Activated CD4-positive, CD25-positive, alpha-beta regulatory T cell treated with anti-CD3 and anti-CD28 coated beads, Interleukin-2, amount 50 U/mL, for 72 hours (primary cell): ENCODE results near the gene SPRED3.

ENCODE experiments used
- DNase-seq: peaks from one replicate; pipeline ENCODE4 v3.0.0; 2021

The SPRED3 gene

GRCh38 chr19:38374332-38375097 lies 14.0 kb upstream of the SPRED3 start, which contains the start of gene PSMD8:
Gene PSMD8 (plus strand): TSS chr19:38374571. CDS start chr19:38374602, 31 bp downstream.
- DNase-seq = peak; percentile 97

- DNase-seq = no peak
Measured at GRCh38 chr19:38375098-38375493, 13.4 kb upstream of the SPRED3 start.

- no peak for DNase-seq
Measured at GRCh38 chr19:38375748-38376147, 12.7 kb upstream of the SPRED3 start.

- DNase-seq = no peak
Measured at GRCh38 chr19:38376576-38376975, 11.9 kb upstream of the SPRED3 start.

GRCh38 chr19:38377052-38377451 lies 11.4 kb upstream of the SPRED3 start:
- no peak for DNase-seq

GRCh38 chr19:38378866-38379265 lies 9.6 kb upstream of the SPRED3 start:
- no peak for DNase-seq

- DNase-seq = no peak
Measured at GRCh38 chr19:38381138-38381537, 7.4 kb upstream of the SPRED3 start.

- no peak for DNase-seq
Measured at GRCh38 chr19:38383184-38383583, 5.3 kb upstream of the SPRED3 start.

- DNase-seq = no peak
Measured at GRCh38 chr19:38383743-38384142, 4.8 kb upstream of the SPRED3 start.

- DNase-seq = no peak
Measured at GRCh38 chr19:38384209-38385027, 4.1 kb upstream of the SPRED3 start.

- DNase-seq = no peak
Measured at GRCh38 chr19:38385057-38385803, 3.3 kb upstream of the SPRED3 start.

GRCh38 chr19:38385804-38386257 lies 2.7 kb upstream of the SPRED3 start:
- DNase-seq = no peak

- no peak for DNase-seq
Measured at GRCh38 chr19:38386300-38386970, 2.1 kb upstream of the SPRED3 start.

GRCh38 chr19:38386971-38387549 lies 1.4 kb upstream of the SPRED3 start:
- DNase-seq = no peak

- DNase-seq = peak; percentile 70
Measured at GRCh38 chr19:38387550-38388348, 748 bp upstream of the SPRED3 start, which contains the start of gene GGN. Gene GGN (minus strand): TSS chr19:38388034. CDS start chr19:38387261, 773 bp downstream.

- no peak for DNase-seq
Measured at GRCh38 chr19:38389101-38389925, 816 bp downstream of the SPRED3 start.

GRCh38 chr19:38389957-38390924 lies 1.7 kb downstream of the SPRED3 start:
- DNase-seq = no peak

GRCh38 chr19:38391911-38392464 lies 3.5 kb downstream of the SPRED3 start:
- DNase-seq = no peak
